NCI-H526 (cell line): ENCODE data around the gene RAP2A.

Source experiments
- DNase-seq, 2 experiments: peaks; one replicate each; lab custom pipeline; 2025; lab: John Stamatoyannopoulos, UW

Gene RAP2A

GRCh38 chr13:97448503-97449251 is 14.7 kb downstream of the RAP2A start:
- no peak for DNase-seq

GRCh38 chr13:97454699-97455098 is 20.7 kb downstream of the RAP2A start:
- no peak for DNase-seq

- no peak for DNase-seq
Observed at GRCh38 chr13:97456047-97456446, 22.1 kb downstream of the RAP2A start.

GRCh38 chr13:97459215-97459777 is 25.3 kb downstream of the RAP2A start:
- DNase-seq = no peak

GRCh38 chr13:97460004-97460775 is 26.2 kb downstream of the RAP2A start:
- no peak for DNase-seq

- no peak for DNase-seq
Observed at GRCh38 chr13:97460853-97461252, 26.9 kb downstream of the RAP2A start.

- no peak for DNase-seq
Observed at GRCh38 chr13:97464561-97464960, 30.6 kb downstream of the RAP2A start.

- DNase-seq = no peak
Observed at GRCh38 chr13:97466722-97467121, 32.8 kb downstream of the RAP2A start.

- no peak for DNase-seq
Observed at GRCh38 chr13:97468331-97468730, 34.4 kb downstream of the RAP2A start.

GRCh38 chr13:97471711-97472110 is 37.7 kb downstream of the RAP2A start:
- DNase-seq = no peak

- no peak for DNase-seq
Observed at GRCh38 chr13:97474349-97474980, 40.5 kb downstream of the RAP2A start.

GRCh38 chr13:97475011-97475410 is 41.0 kb downstream of the RAP2A start:
- no peak for DNase-seq

GRCh38 chr13:97477844-97478243 is 43.9 kb downstream of the RAP2A start:
- DNase-seq = peak in 1 of 2 experiments; percentile 26

- peak; percentile 48 to 67 for DNase-seq
Observed at GRCh38 chr13:97478247-97478646, 44.3 kb downstream of the RAP2A start.

GRCh38 chr13:97483465-97483864 is 49.5 kb downstream of the RAP2A start:
- DNase-seq = no peak

GRCh38 chr13:97484301-97484700 is 50.3 kb downstream of the RAP2A start:
- DNase-seq = no peak

GRCh38 chr13:97485320-97485719 is 51.4 kb downstream of the RAP2A start:
- DNase-seq = peak in 1 of 2 experiments; percentile 25

- DNase-seq = no peak
Observed at GRCh38 chr13:97490702-97491307, 56.8 kb downstream of the RAP2A start.

GRCh38 chr13:97491452-97491851 is 57.5 kb downstream of the RAP2A start:
- DNase-seq = peak in 1 of 2 experiments; percentile 14

- no peak for DNase-seq
Observed at GRCh38 chr13:97492257-97492656, 58.3 kb downstream of the RAP2A start.

GRCh38 chr13:97492684-97493371 is 58.9 kb downstream of the RAP2A start:
- DNase-seq = no peak
